Measurements from ENCODE around the gene ZNF331.

The ZNF331 gene

GRCh38 chr19:53536225-53536548, 1.8 kb upstream of the ZNF331 start:
- H4K20me1 ChIP-seq (ENCODE audit: insufficient read depth, low read length) = no peaks in the 10 kb centered on the region
- H2AFZ ChIP-seq (ENCODE audit: low read depth, low read length) = no peak overlapping the region
- no peaks in the 10 kb centered on the region for H3K27me3 ChIP-seq (ENCODE audit: low read depth, low read length)
- peaks cover 18% of the 10 kb centered on the region for H3K79me2 ChIP-seq (ENCODE audit: low read length)
- peaks cover 7% of the 10 kb centered on the region; the same call in 1 of the 2 replicates for H3K4me1 ChIP-seq (ENCODE audit: low read length)
- H3K9ac ChIP-seq (ENCODE audit: low read length) = no peak overlapping the region
- peaks cover 12% of the 10 kb centered on the region for H3K36me3 ChIP-seq (replicated peaks; ENCODE audit: low read depth, low read length)
- no peak overlapping the region for H3K4me2 ChIP-seq (ENCODE audit: low read length)
- no peaks in the 10 kb centered on the region for H3K9me3 ChIP-seq (ENCODE audit: insufficient read depth, low read length)
- TF ChIP-seq CTCF (IDR thresholded peaks at IDR 0.05; ENCODE audit: low read depth, low read length) = no peak
- no peak for TF ChIP-seq EZH2phosphoT487 (IDR thresholded peaks at IDR 0.05; ENCODE audit: low read depth)
- H3K27ac ChIP-seq (ENCODE audit: low read length) = no peak overlapping the region
- H3K4me3 ChIP-seq (ENCODE audit: low read length) = no peak overlapping the region

DNA sequence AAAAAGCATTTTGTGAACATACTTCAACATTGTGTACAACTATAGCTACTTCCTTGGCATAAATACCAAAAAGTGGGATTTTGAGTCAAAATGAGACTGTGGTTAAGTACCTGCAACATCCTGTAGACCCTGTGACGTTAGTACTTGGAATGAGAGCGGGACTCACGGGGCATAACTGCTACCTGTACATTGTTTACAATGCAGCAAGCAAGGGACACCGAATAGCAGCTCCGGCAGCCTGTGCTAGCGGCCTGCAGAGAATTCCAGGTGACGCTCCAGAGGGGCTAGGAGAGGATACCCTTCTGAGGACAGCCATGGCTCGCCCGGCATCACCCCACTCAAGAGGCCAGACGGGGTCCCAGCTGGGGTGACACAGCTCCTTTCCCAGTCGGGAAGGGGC, 824 bp upstream of the ZNF331 start:
- Histone ChIP-seq H3K4me1 (ENCODE audit: low read length) (peaks cover 7% of the 10 kb centered on the region; the same call in 1 of the 2 replicates), H4K20me1 (ENCODE audit: insufficient read depth, low read length) (no peaks in the 10 kb centered on the region), H3K79me2 (ENCODE audit: low read length) (peaks cover 18% of the 10 kb centered on the region), H3K4me3 (ENCODE audit: low read length) (peak overlapping the region; percentile 92), H3K27me3 (ENCODE audit: low read depth, low read length) (no peaks in the 10 kb centered on the region), H2AFZ (ENCODE audit: low read depth, low read length) (peak overlapping the region; percentile 92), H3K36me3 (replicated peaks; ENCODE audit: low read depth, low read length) (peaks cover 19% of the 10 kb centered on the region), H3K27ac (ENCODE audit: low read length) (peak overlapping the region; percentile 37), H3K4me2 (ENCODE audit: low read length) (peak overlapping the region; percentile 66), H3K9me3 (ENCODE audit: insufficient read depth, low read length) (no peaks in the 10 kb centered on the region), H3K9ac (ENCODE audit: low read length) (peak overlapping the region; percentile 79)
- TF ChIP-seq EZH2phosphoT487 (IDR thresholded peaks at IDR 0.05; ENCODE audit: low read depth) (no peak), CTCF (IDR thresholded peaks at IDR 0.05; ENCODE audit: low read depth, low read length) (no peak)

- Histone ChIP-seq H3K4me2 (ENCODE audit: low read length) (peak overlapping the region; percentile 66), H4K20me1 (ENCODE audit: insufficient read depth, low read length) (no peaks in the 10 kb centered on the region), H3K27ac (ENCODE audit: low read length) (no peak overlapping the region), H3K4me1 (ENCODE audit: low read length) (peaks cover 7% of the 10 kb centered on the region; the same call in 1 of the 2 replicates), H3K27me3 (ENCODE audit: low read depth, low read length) (no peaks in the 10 kb centered on the region), H3K4me3 (ENCODE audit: low read length) (peak overlapping the region; percentile 92), H3K79me2 (ENCODE audit: low read length) (peaks cover 18% of the 10 kb centered on the region), H2AFZ (ENCODE audit: low read depth, low read length) (peak overlapping the region; percentile 47; the same call in 1 of the 2 replicates), H3K9ac (ENCODE audit: low read length) (peak overlapping the region; percentile 79), H3K9me3 (ENCODE audit: insufficient read depth, low read length) (no peaks in the 10 kb centered on the region), H3K36me3 (replicated peaks; ENCODE audit: low read depth, low read length) (peaks cover 24% of the 10 kb centered on the region)
- no peak for TF ChIP-seq CTCF (IDR thresholded peaks at IDR 0.05; ENCODE audit: low read depth, low read length)
- no peak for TF ChIP-seq EZH2phosphoT487 (IDR thresholded peaks at IDR 0.05; ENCODE audit: low read depth)
These were observed 599 bp downstream of the ZNF331 start for GRCh38 chr19:53538378-53539109.

- H3K4me2 ChIP-seq (ENCODE audit: low read length) = no peak overlapping the region
- TF ChIP-seq EZH2phosphoT487 (IDR thresholded peaks at IDR 0.05; ENCODE audit: low read depth) = no peak
- no peak for TF ChIP-seq CTCF (IDR thresholded peaks at IDR 0.05; ENCODE audit: low read depth, low read length)
- no peaks in the 10 kb centered on the region for H4K20me1 ChIP-seq (ENCODE audit: insufficient read depth, low read length)
- H2AFZ ChIP-seq (ENCODE audit: low read depth, low read length) = no peak overlapping the region
- H3K4me1 ChIP-seq (ENCODE audit: low read length) = peaks cover 7% of the 10 kb centered on the region; the same call in 1 of the 2 replicates
- no peaks in the 10 kb centered on the region for H3K27me3 ChIP-seq (ENCODE audit: low read depth, low read length)
- no peak overlapping the region for H3K27ac ChIP-seq (ENCODE audit: low read length)
- H3K36me3 ChIP-seq (replicated peaks; ENCODE audit: low read depth, low read length) = peaks cover 24% of the 10 kb centered on the region
- H3K79me2 ChIP-seq (ENCODE audit: low read length) = peaks cover 18% of the 10 kb centered on the region
- H3K4me3 ChIP-seq (ENCODE audit: low read length) = no peak overlapping the region
- H3K9me3 ChIP-seq (ENCODE audit: insufficient read depth, low read length) = no peaks in the 10 kb centered on the region
- no peak overlapping the region for H3K9ac ChIP-seq (ENCODE audit: low read length)
These were observed 2.1 kb downstream of the ZNF331 start for GRCh38 chr19:53540091-53540490.
